Measurements from ENCODE around the gene OSBPL8.

OSBPL8 gene

DNA sequence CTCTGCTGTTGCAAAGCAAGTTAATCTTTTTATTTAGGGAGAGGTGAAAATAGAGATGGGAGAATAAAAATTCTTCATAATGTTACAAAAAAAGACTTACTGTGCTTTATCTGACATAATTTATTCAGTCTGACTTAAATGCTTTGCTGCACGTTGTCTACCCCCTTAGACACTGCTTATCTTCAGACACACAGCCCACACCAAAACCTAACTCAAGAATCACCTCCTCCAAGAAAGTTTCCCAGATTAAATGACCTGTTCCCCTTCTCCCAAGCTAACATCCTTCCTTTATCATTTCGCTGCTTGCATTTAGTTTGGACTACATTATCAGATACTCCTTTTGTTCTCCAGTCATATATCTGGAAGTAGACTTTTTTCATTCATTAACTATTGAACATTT lies 3.8 kb downstream of the OSBPL8 start:
- no peak for DNase-seq

- DNase-seq = no peak
These were observed 4.3 kb downstream of the OSBPL8 start for GRCh38 chr12:76555231-76555767.

DNA sequence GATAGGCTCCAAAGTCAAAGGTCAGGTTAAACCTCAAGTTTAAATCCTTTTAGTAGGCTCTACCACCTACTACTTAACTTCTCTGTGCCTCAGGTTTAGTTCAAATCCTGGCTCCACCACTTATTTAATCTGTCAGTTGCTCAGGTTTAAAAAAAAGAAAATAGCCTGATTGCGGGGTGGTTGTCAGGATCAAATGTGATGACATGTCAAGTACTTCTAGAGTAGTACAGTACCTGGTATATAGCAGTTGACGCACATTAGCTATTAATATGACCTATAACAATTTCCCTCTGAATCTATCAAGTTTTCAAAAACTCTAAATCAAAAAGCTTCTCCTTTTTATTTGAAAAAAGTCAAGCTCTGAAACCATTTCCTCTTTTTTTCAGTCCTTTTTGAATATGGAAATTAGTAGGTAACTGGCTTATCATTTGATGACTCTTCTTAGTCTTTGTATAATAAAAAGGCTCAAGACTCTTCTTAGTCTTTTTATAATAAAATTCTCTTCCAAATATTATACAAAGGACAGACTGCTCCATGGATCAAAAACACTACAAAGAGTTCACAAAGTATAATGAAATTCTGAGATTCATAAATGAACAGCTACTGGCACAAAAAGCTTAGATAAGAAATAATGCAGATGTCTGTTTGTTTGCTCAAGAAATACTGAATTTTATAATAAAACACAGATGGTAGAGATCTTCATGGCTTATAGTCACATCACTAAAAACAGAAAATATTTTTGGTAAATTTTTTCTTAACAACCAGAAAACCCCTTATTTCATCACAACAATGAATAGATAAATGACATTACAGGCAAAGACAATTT lies 5.0 kb downstream of the OSBPL8 start:
- no peak for DNase-seq

DNA sequence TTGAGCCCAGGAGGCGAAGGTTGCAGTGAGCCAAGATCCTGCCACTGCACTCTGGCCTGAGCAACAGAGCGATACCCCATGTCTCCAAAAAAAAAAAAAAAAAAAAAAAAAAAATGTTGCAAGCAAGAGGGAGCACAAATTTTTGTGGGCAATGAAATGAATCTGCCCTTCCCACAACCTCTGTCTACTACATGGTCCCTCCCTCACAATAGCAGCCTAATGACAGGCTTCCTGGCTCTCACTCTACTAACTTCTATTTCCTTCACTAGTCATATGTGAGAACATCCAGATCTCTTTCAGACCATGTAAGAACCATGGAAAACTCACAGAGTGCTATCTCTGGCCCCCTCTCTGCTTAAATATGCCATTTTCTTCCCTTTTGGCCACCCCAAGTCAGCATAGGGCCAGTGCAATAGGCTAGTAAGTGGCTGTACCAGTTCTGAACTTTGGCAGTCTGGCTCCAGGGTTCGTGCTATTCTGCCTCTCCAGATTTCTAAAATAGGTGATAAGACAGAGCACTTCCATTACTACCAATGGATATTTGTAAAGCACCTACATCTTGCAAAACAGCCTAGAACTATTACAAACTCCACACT lies 7.1 kb downstream of the OSBPL8 start:
- no peak for DNase-seq

DNA sequence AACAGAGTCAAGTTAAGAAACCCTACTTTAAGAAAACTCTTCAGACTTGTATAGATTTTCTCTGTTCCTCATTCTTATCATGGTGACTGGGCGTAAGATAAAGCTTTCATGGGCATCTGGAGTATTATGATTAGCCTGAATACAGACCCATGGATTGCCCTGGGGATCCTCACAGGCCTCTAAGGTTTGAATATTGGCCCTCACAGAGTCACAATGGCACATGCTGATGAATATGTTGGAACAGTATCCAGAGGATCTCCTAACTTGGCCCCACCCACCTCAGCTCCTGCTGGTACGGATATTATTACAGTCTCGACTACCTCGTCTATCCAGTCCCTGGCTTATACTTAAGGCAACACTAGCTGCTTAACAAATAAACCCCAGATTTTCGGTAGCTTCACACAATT lies 8.1 kb downstream of the OSBPL8 start:
- DNase-seq = no peak

DNA sequence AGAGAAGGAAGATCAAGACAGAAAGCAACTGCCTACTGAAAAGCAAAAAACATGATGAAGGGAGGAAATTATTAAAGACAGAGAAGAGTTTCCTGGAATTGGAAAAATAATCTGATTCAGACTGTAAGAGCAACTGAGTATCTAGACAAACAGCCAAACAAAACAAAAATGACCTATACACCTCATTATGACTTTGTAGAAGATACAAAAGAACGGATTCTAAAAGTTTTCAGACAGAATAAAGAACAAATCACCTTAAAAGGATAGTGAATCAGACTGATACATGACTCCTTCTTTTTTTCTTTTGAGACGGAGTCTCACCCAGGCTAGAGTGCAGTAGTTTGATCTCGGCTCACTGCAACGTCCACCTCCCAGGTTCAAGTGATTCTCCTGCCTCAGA lies 10.4 kb downstream of the OSBPL8 start:
- no peak for DNase-seq

GRCh38 chr12:76548222-76548837 lies 11.2 kb downstream of the OSBPL8 start:
- DNase-seq = no peak

- DNase-seq = no peak
These were observed 12.0 kb downstream of the OSBPL8 start for GRCh38 chr12:76547526-76547925.

DNA sequence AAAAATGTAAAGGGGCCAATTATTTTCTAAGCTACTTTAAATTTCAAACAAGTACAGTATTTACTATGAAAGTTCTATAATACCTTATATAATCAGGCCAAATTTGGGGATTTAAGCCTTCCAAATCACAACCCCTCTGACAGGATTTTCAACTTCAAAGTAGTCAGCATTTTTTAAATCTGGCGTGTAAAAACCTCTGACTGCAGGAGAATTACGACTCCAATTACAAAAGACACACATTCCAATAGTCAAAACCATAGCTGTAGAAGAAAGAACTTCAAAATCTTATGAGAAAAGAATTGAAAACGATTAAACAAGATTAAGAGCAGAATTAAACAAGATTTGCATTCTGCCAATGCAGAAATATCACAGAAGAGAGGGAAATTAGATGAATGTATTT lies 12.7 kb downstream of the OSBPL8 start:
- no peak for DNase-seq

- no peak for DNase-seq
These were observed 14.1 kb downstream of the OSBPL8 start for GRCh38 chr12:76545486-76545885.

GRCh38 chr12:76544601-76545261 lies 14.8 kb downstream of the OSBPL8 start:
- DNase-seq = no peak

- no peak for DNase-seq
These were observed 15.7 kb downstream of the OSBPL8 start for GRCh38 chr12:76543813-76544347.

DNA sequence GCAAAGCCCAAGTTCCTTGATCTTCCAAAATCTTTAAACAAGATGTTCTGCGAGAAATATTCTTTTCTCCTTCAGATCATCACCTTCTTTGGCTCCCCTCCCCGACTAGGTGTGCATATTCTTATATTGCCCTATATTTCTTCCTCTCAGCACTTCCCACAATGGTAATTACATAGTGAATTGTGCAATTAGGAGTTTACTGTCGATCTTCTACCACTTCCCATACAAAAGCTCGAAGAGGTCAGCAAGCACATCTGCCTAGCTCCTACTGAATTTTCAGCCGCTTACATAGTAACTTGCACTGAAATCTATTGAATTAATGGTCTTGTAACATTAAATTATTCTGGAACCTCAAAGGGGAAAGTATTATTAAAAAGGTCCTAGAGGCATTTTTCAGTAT lies 16.7 kb downstream of the OSBPL8 start:
- no peak for DNase-seq

DNA sequence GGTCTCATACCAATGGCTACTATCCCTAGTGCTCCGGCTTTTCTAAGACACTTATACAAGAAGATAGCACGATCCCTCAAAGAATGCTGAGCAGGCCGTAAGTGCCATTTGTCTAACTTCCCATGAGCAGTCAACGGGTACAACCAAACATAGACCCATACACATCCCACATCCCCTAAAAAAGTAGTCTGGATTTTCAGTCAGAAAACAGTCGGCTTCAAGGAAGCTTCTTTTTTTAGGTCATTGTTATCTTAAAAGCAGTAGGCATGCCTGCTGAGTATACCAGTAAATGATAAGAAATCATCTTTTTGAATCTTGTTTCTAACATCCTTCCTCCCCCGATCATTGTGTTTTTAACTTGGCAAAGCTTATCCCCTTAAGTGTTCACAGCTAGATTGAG lies 19.8 kb downstream of the OSBPL8 start:
- no peak for DNase-seq

GRCh38 chr12:76537923-76538322 lies 21.6 kb downstream of the OSBPL8 start:
- no peak for DNase-seq

- no peak for DNase-seq
These were observed 23.0 kb downstream of the OSBPL8 start for GRCh38 chr12:76536546-76536945.

DNA sequence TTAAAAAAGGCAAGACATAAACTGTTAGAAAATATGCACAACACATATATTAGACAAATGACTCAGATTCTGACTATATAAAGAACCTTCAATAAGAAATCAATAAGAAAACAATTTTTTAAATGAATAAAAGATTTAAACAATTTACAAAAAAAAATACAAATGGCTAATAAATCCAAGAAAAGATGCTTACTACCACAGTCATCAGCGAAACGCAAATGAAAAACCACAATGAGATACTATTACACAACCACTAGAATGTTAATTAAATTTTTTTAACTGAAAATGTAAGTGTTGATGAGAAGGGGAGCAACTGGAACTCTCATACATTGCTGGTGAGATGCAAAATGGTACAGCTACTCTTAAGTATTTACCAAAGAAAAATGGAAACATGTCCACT lies 24.4 kb downstream of the OSBPL8 start:
- no peak for DNase-seq

GRCh38 chr12:76533331-76533730 lies 26.2 kb downstream of the OSBPL8 start:
- DNase-seq = no peak

DNA sequence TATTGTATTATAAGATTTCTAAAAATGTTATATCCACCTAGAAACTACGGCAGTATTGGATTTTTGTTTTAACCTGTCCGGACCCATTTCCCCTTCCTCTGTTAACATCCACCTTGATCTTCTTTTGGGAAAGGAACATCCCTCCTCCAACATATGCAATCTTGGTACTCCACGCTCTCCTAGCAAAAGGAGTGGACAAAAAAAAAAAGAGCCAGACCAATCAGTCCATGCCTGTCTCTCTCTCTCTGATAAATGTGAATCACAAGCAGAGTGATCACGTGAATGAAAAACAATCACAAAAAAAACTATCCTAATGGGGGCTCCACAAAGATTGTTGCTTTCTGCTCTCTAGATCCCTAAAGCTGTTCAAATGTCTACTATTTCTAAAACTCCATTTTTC lies 27.1 kb downstream of the OSBPL8 start:
- DNase-seq = no peak

GRCh38 chr12:76531056-76531455 lies 28.5 kb downstream of the OSBPL8 start:
- DNase-seq = no peak

- DNase-seq = no peak
These were observed 29.1 kb downstream of the OSBPL8 start for GRCh38 chr12:76530516-76530915.

DNA sequence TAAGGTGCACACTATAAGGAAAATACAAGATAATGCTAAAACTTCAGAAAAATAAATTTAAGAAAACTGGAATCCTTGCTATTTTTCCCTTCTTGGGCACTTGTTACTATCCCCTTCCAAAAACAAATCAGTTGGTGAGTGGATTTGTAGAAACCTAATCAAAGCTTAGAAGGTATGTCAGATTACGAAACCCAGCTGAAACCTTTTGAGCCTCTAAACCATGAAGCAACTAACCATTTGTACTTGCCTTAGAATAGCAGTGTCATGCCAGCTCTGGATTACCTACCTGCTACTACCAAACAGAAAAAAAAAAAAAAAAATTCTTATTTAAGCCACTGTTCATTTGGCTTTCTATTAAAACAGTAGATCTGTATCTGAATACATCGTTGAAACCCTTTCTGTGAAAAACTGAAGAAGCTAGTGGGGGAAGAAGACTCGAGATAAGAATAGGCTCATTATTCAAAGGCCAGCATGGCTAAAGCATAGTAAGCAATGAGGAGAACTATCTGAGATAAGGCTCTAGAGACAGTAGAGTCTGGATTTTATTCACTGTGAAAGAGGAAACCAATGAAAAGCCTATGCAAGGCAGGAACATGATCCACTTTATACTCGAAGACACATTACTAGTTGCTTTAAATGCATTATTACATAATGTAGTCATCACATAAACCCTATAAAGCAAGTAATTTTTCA lies 30.2 kb downstream of the OSBPL8 start:
- no peak for DNase-seq

DNA sequence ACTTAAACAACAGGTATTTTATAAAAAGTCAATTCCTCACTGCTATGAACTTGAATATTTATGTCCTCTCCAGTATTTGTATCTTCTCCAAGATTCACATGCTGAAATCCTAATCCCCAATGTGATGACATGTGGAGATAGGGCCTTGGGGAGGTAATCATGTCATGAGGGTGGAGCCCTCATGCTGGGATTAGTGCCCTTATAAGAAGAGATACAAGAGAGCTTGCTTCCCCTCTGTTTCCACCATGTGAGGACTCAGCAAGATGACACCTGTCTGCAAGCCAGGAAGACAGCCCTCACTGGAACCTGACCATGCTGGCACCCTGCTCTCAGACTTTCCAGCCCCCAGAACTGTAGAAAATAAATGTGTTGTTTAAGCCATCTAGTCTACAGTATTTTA lies 36.2 kb downstream of the OSBPL8 start:
- DNase-seq = no peak

Measured in DMS 273 treated with DMSO at 0.1 percent for 48 hours (cell line).